Stimulated activated CD8-positive, alpha-beta memory T cell treated with anti-CD3 and anti-CD28 coated beads, Interleukin-7, amount 100 ng/mL, for 48 hours (primary cell): Measurements from ENCODE around the gene TGFBR2.

ENCODE experiments used
- DNase-seq, 2 donors: peaks; one replicate each; pipeline ENCODE4 v3.0.0-alpha.2; 2020; ENCODE audit warnings: low read depth in 1 of 2; ENCODE audit errors: extremely low read depth in 1 of 2

Gene TGFBR2

DNA sequence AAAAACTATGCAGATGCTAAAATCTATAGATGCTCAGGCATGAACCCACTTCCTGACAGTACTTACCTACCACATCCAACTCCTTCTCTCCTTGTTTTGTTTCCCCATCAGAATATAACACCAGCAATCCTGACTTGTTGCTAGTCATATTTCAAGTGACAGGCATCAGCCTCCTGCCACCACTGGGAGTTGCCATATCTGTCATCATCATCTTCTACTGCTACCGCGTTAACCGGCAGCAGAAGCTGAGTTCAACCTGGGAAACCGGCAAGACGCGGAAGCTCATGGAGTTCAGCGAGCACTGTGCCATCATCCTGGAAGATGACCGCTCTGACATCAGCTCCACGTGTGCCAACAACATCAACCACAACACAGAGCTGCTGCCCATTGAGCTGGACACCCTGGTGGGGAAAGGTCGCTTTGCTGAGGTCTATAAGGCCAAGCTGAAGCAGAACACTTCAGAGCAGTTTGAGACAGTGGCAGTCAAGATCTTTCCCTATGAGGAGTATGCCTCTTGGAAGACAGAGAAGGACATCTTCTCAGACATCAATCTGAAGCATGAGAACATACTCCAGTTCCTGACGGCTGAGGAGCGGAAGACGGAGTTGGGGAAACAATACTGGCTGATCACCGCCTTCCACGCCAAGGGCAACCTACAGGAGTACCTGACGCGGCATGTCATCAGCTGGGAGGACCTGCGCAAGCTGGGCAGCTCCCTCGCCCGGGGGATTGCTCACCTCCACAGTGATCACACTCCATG lies 65.3 kb downstream of the TGFBR2 start:
- DNase-seq: no peak

DNA sequence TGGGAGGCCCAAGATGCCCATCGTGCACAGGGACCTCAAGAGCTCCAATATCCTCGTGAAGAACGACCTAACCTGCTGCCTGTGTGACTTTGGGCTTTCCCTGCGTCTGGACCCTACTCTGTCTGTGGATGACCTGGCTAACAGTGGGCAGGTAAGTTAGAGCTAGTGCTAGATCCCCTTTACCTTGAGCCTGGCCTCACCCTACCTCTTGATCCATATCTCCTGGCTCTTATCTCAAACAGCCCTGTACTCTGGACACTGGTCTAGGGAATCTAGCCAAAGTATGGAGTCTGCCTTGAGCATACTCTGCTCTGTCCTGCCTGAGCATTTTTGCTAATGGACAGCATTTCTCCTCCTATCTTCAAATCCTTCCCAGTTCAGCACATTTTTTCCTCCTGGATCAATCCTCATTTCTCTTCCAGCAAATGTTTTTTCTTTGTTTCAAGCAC lies 65.9 kb downstream of the TGFBR2 start:
- no peak for DNase-seq

DNA sequence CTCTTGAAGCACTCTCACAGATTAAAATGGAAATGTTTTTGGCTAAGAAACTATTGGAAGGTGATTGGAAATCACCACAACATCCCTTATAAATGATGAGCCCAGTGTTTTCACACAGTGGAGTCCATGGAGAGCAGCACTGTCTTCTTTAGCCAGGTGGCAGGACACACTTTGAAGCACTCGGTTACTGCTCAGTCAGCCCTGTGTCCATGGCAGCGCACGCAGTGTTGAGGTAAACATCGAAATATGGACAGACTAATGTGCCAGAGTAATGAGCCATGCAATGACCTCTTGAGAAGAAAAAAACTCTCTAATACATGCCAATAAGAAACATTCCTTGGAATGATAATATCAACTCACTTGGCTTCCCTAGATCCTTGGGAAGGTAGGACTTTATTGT lies 66.6 kb downstream of the TGFBR2 start:
- DNase-seq: no peak

DNA sequence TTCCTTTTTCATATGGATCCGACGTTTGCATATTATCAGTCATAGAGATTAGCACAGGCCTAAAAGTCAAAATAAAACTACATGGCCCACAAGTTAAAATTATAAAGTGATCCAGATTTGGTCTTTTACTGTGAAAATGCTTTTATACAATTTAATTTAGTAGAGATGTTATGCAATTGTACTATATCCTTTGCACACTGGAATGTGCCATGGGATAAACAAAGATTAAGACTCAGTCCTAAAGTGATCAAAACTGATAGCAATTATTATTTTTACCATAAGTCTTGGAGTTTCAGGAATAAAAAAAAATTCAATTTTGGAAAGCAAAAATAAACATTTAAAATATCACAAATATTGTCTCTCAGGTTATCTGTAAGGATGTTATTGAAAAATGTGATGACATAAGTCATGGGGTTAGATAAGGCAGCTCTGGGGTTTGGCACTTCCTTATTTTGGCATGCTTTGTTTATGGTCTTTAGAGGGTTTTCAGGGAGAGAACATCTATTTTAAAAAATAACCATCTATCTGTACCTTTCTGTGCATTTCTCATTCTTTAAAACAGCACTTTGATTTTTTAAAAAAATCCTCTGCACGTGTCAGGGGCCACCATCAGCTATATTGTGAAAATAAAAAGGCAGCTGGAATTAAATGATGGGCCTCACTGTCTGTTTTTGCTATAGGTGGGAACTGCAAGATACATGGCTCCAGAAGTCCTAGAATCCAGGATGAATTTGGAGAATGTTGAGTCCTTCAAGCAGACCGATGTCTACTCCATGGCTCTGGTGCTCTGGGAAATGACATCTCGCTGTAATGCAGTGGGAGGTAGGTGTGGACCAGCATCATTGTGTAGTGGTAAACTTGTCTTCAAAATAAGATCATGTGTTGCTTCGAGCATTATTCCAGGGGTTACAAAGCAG lies 67.3 kb downstream of the TGFBR2 start:
- DNase-seq: no peak

DNA sequence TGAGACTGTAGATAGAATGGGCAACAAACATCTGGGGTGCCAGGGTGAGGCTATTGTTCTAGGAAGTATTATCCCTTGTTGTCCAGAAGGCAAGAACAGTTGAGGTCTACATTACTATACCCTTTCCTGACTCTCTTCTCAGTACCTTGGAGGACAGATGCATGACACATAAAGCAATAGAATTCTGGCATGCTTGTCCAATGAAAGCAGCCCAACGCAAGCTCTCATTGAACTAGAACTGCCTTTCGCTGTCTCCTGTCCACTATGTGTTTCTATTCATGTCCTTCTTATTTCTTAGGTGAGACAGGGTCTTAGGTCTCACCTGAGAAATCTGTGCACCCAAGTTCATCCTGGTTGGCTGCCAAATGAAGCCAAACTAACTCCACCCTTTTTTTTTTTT lies 68.6 kb downstream of the TGFBR2 start:
- DNase-seq: no peak

DNA sequence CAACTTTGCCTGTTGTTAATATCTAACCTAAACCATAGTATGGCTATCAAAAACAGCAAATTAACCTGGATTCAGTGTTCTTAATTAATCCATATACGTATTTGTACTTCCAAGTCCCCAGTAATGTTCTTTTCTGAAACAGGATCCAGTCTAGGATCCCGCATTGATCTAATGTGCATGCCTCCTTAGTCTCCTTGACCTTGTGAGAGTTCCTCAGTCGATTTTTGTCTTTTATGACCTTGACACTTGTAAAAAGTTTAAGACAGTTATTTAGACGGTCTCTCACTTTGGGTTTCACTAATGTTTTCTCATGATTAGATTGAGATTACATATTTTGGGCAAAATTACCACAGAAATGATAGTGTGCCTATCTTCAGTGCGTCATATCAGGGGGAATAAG lies 69.4 kb downstream of the TGFBR2 start:
- no peak for DNase-seq

DNA sequence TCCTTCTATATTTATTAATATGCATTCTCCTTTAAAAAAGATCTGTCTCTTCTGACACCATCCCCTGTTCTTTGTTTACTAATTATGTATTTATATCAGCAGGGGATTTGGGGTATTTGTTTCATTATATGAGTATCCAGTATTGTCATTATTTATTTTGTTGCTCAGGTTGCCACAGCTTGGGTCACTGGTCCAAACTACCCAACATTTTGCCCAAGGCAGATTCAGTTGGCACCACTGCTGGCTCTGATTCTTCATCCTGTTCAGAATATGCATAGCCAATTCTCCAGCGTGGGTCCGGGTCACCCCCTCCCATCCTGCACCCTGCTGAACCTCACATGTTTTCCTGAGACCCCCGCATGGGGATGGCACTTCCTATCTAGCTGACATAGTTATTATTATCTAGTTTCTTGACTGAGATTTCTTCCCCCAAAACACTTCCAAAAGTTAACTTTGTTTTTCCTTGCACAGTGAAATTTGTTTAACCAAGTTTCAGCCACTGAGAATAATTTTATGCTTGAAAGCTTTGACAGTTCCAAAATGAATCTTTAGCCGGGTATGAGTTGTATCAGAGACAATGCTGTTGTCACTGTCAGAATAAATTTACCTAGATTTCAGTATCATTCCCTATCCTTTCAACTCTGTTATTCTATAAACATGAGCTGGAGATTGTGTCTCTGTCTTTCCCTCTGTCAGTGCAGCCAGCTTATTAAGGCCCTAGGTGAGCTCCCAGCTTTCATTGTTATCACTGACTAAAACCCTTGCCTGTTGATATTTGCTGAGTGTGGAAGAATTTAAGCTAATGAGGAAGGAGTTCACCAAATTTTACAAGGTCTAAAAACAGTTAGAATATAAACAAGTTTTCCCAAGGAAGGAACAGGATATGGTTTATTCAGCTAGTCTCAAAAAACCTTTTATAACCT lies 70.3 kb downstream of the TGFBR2 start:
- no peak for DNase-seq

DNA sequence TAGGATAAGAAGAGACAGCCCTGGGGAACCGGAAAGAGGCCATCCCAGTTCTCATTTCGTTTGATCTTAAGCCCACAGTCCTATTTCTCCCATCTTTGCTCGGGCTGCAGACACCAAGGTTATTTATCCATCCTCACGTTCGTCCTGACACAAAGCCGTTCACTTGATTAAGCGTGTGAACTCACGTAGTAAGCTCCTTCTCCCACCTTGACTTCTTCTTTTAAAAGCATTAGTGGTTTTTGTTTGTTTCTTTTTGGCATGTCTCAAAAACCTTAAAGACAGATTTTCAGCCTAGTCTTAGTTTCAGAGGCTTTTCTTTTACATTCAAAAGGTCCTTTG lies 70.9 kb downstream of the TGFBR2 start:
- no peak for DNase-seq

DNA sequence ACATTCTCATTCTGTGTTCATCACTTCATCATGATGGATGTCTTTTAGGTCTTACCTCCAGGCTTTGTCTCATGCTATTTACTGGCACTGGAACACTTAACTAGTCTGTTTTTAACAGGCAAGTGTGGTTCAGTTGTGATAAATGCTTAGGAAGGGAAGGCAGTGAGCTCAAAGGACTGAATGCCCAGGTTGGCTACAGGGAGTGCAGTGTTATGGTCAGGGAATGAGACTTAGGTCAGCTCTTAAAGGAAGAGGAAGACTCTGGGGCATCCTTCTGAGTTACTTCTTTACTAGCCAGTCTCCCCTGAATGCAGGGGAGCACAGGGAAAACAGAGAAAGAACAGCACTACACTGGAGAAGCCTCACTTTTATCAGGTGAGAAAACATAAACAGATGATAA lies 72.6 kb downstream of the TGFBR2 start:
- DNase-seq: no peak

DNA sequence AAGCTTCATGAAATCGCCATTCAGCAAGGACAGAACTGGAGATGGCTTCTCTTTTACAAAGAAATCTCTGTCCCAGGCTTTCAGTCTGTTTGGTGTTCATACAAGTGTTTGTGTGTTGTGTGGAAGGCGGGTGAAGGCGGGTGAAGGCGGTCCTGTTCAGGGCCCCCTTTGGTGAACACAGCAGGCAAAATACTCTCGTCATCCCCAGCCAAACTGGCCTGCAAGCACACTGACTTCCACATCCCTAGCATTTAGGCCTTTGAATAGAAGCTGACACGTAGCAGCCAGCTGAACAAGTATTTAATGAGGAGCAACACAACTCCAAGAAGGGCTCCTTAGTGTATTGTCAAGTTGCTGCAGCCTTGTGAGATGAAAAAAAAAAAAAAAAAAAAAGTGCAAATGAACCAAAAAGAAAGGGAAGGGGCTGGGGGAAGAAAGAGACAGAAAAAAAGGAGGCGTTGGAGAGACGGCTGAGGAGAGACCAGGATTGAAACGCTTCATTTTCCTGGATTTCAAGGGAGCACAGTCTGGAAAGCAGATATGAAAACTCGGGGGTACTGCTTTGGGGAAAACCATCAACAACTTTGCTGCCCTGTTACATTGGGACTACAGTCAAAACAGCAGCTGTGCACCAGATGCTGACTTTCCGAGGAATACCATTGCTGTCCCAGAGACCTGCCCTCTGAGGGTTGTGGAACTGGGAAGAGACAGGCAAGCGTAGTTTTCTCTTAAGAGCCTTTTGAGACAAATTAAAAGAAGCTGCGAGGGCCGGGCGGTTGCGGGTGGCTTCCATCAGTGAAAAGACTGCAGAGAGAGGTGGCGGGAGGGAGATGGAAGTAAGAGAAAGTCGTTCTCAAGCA lies 74.6 kb downstream of the TGFBR2 start:
- DNase-seq: no peak

DNA sequence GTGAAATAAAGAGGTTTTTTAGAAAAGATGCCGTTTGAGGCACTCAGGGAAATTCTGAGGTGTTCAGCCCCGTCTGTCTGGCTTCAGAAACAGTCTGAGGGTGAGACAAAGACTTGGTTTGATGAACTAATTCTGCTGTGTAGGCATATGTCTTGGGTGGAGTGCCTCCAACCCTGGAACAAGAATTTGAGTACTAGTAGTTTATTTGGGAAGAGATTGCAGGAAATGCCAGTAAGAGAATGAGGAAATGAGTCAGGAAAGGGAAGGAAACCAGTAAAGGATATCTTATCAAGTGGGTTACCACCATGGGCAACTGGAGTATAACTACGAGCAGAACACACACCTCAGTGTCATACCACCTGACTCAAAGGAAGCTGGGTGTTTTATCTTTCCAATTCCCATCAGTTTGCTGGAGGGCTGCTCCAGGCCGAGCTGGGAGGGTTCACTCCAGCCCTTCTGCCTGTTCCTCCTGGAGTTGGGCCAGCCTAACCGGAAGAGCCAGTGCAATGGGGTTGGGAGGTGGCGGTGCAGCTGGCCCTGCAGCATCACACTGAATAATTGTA lies 75.3 kb downstream of the TGFBR2 start:
- no peak for DNase-seq

DNA sequence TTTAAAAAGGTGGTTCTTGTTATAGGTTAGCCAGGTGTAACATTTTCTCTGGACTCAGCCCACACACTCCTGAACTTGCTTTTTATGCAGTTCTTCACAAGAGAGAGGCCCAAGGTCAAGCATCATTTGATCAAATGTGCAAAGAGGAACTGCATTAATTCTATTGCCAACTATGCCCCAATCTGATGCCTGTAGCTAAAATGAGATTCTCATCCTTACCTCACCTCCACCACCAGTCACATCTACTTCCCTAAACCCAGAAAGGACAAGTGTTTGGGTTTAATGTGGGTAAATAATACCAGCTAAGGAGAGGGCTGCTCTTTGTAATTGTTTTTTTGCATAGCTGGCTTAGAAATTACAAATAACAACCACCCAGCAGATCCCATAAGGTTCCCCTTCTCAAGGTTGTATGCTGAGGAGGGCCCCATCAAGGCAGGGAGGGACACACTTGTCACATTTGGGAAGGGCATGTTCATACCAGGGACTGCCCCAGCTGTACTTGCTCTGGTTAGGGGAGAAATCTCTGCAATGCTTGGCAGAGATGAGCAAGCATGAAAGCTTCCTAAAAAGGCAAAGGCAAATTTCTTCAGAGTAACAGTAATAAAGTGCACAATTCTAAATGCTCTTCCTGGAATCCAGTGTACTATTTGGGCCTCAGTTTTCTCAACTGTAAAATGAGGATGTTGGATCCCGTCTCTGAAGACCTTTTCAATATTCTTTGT lies 76.2 kb downstream of the TGFBR2 start:
- no peak for DNase-seq

DNA sequence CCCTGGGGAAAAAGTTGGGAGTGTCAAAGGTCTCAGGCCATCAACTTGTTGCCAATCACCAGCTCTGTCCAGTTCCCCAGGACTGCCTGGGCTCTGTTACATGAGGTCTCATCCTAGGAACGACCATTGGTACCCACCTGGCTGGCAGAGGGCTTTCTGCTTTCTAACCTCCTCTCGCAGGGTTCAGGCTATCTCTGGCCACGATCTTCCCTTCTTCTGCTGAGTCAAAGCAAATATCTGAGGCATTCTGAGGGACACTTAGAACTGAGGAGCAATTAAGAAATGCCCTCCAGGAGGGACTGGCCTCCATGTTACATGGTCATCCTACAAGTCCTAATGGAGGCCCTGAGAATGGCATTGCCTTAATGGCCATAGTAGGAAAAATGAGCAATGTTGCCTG lies 77.4 kb downstream of the TGFBR2 start:
- no peak for DNase-seq

DNA sequence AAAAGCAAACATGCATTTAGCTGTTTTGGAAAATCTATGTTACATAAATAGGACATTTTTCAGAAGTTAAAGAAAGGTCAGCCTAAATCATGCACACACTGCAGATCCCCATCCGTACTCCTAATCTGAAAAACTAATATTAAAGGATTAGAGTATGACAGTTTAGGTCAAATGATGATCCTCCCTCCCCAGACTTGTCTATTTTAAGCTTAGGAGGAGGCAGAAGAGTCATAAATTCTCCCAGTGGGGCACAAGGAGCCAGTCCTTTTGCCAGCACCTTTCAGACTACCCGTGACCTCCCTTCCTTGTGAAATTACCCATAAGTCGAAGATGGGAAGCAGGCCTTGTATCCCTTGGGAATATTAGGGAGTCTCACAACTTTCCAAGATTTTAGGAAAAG lies 78.0 kb downstream of the TGFBR2 start:
- DNase-seq: no peak

DNA sequence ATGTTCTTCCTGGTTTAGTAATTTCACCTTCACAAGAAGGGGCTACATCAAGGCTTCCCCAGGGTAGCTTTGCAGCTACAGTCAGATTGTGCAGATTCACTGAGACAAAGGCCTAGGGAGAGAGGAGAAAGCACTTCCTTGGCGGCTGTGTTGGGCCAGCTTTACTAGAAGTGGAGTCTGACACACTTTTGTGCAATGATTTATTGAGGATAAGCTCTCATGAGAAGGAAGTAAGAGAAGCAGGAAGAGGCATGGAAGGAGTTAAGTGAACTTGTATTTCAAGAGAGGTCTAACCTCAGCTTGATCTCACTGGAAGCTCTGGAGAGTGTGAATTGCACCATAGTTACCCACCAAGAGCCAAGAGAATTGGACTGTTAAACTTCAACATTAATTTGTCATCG lies 78.9 kb downstream of the TGFBR2 start:
- DNase-seq: no peak

DNA sequence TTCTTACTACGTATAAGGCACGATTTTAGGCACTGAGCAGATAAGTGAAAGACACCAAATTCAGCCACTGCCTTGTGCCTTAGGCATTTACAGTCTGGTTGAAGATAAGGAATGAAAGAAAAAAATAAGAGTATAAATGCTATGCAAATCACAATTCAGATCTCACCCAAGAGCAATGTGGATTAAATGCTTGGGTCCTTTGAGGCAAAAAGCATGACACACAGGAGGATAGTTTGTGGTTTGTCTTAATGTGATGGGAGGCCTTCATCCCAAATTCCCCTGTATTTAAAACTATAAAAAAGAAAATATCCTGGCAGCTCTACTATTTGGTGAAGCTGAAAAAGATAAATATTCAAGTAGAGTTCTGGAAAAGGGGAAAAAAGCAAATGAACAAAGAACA lies 79.8 kb downstream of the TGFBR2 start:
- DNase-seq: no peak

DNA sequence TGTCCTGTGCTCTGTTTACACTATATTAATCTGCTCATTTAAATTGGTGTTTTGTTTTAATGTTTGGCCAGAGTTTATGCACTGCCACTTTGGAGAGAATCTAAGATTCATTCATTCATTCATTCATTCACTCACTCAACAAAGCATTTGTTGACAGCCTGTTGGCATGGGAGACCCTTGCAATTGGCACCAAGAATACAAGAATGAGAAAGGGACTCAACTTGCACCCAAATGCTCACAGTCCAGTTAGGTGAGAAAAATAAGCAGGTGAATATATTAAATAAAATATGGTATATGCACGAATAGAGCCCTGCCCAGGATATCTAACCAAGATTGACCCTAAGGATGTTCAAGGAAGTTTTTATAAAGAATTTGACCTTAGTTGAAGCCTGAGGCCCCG lies 80.4 kb downstream of the TGFBR2 start:
- DNase-seq: no peak

DNA sequence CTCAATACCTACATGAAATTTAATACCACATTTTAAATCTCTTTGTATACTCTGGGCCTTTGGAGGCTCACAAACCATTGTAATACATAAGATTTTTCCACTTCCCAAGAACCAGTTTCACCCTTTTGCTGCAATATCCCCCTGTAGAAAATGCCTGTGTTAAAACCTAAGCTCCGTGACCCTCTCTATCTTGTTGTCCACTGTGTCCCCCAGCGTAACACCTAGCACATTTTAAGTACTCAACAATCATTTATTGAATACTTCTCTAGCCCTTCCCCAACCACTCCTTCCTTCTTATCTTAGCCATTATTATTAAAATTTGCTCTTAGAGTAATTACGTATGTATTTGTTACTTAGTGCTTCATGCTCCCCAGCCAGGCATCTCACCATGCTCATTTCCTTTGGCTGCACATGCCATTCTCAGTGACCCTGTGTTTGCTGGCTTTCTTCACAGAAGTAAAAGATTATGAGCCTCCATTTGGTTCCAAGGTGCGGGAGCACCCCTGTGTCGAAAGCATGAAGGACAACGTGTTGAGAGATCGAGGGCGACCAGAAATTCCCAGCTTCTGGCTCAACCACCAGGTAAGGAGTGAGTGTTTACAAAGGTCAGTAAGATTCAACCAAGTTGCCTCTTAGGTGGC lies 81.6 kb downstream of the TGFBR2 start:
- DNase-seq: no peak
